Measurements from ENCODE around the gene PABPN1L.
"Not testable (repeated sequence)": the region's sequence is repeated elsewhere in the genome, so short reads cannot be mapped to it uniquely, and the experiment has no call there.

Gene PABPN1L

DNA sequence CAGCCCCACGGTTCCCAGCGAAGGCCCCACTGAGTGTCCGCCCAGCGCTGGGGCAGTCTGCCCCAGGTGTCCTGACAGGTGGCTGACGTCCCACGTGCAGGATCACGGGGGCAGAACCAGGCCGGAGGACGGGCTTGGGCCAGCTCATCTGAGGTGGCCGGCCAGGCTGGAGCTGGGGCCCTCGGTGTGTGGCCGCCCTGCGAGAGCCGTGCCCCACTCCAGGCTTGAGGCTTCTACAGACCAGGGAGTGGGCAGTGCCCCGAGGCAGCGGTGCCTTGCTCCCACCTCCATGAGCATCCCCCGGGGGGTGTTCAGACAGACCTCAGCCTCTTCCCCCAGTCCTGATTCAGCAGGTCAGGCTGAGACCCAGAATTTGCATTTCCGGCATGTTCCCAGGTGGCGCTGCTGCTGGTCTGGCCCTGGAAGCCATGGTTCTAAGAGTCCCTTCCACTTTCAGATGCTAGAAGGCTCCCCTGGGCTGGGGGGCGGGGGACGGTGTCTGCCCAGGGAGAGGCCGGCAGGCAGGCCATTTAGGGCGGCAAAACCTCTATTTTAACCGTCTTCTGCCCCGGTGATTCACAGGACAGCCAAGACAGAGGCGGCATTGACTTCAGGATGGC is 35.4 kb upstream of the PABPN1L start:
- no peak for DNase-seq (ENCODE audit: low read depth)

DNA sequence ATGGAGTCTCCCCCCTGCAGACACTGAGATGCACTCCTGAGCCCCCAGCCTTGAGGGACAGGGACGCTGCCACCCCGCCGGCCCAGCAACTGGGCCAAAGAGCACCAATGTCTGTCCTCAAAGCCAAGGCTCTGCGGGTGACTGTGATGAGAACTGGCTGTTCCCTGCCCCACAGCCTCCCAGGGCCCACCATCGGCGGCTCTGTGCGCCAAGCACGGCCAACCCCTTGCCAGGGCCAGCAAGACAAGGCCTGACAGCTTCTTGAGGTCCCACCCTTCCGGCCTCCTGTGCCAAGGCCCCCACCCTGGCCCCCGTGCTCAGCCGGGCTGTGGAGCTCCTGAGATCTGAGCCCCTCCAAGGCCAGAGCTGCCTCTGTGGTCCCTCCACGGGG is 34.2 kb upstream of the PABPN1L start:
- no peak for DNase-seq (ENCODE audit: low read depth)

DNA sequence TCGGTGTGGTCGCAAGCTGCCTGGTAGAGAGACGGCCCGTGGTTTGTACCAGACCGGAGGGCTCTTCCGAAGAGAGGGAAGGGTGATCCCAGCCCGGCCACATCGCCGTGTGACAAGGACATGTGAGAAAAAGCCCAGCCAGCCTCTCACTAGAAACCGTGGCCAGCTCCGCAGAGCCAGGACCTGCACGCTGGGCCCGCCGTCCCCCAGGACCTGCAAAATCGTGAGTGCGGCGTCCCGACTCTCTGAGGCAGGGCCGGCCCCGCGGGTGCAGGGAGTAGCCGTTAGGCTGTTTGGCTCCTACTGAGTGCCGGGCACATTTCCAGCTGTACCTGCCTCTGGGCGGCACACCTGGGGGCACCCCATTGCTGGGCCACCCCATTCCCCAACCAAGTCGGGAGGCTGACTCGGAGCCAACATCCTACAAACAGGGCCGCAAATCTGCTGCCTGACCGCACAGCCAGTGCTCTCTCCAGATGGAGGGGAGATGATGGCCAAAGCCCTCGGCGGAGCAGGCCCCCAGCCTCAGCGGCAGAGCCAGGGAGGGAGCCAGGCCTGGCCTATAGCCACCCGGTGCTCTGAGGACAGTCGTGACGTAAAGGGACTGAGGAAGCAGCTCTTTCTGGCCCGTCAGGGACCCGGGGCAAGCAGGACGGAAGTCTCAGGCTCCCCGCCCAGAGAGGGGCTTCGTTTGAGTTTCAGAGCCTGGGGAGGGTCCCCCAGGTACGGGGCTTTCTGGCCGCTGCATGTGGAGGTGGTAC is 33.6 kb upstream of the PABPN1L start:
- no peak for DNase-seq (ENCODE audit: low read depth)

DNA sequence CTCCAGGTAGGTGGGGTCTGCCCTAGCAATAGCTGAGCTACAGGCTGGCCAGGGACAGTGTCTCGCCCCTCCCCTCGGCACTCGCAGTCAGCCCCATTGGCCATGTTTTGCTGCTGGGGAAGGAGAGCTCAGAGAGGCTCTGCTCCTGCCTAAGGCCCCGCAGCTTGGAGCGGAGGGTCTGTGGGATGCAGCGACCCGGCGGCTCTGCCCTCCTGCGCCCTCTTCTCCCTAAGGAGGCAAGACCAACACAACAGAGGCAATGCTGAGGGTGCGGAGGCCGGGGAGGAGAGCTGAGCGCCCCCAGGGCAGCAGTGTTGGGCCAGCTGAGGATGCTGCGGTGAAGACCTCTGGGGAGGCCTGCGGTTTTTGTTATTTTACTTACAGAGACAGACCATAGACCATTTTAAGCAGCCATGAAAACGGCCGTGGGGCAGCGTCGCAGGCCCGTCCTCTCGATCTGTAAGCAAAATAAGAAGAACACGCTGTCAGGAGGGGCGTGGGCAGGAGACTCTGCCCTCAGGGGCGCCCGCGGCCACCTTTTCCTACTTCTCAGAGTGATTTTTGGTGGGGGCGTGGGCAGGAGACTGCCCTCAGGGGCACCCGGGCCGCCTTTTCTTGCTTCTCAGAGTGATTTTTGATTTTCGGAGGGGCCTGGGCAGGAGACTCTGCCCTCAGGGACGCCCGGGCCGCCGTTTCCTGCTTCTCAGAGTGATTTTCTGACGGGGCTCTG is 31.4 kb upstream of the PABPN1L start:
- no peak for DNase-seq (ENCODE audit: low read depth)

DNA sequence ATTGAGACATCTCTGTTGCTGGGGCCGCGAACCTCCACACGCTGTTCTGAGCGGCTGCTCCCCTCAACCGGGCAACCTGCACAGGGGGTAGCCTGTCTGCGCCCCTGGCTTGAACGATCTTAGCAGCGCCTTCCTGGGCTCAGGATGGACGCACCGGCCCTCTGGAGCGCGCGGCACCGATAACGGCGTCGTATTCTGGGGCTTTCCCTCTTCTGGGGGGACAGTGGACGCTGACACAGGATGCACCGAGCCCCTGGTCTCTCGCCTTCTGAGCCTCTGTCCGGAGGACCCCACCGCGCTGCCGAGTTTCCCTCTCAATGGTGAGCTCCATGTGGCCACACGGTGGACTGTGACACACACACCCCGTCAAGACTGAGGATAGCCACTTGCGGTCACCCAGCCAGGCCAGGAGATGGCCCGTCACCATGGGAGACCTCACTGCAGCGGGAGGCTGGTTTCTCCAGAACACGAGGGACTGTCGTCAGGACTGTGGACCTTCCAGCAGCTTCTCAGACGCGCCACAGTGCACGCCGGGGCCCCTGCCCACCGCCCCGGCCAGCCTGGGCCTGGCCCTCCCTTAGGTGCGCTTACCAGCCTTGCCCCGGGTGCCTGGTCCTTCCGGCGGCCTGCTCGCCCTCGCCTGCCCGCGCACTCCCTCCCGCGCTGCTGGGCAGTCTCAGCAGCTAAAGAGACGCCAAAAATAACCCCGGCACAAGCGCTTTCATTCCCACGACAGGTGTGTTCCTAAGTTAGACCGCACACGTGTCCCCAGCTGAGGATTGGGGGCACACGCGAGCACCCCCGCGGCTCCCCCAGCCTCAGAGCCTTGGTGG is 30.0 kb upstream of the PABPN1L start:
- no peak for DNase-seq (ENCODE audit: low read depth)

DNA sequence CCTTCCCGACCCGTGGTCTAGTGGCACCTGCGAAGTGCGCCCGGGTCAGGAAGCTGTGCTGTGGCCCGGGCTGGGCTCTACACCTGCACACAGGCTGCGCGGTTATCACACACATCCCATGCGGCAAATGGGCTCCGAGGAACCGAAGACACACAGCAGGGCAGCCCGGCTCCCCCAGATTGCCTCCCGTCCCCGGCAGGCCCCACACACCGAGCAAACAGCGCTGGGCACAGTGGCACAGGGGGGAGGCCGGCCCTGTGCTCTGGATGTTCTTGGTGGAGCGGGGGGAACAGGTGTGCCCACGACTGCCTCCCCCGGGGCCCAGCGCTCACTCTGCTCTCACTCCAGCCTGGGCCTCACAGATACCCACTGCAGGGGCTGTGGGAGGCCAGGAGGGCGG is 28.9 kb upstream of the PABPN1L start:
- no peak for DNase-seq (ENCODE audit: low read depth)

DNA sequence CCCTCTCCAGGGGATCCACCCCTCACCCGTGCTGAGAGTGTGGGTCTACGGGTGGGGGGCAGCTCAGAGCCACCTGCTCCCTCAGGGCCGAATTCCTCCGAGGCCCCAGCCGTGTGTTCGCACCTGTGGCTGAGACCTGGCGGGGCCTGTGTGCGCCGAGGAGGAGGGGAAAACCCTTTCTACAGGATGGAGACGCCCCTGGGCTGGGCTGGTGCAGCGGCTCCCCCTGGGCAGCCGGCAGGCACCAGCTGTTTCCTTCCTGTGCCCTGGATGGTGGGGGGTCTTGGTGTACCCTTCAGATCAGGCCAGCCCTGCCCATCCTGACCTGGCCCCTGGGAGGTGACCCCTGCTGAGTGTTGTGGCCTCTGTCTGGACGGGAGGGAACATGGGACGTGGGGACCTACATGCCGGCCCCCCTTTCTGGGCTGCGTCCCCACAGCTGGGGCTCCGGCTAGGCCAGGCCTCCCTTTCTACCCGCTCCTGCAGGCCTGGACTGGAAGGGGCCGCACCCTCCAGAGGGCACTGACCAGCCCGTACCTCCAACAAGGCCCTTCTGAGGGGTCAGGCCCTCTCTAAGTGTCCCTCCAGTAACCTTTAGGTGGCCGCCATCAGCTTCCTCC is 28.3 kb upstream of the PABPN1L start:
- DNase-seq (ENCODE audit: low read depth) = no peak

DNA sequence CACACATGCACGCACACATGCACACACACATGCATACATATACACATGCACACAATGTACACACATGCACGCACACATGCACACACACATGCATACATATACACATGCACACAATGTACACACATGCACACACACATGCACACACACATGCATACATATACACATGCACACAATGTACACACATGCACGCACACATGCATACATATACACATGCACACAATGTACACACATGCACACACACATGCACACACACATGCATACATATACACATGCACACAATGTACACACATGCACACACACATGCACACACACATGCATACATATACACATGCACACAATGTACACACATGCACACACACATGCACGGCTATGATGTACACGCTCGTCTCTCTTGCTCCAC is 27.8 kb upstream of the PABPN1L start:
- DNase-seq (ENCODE audit: low read depth) = not testable (repeated sequence)

DNA sequence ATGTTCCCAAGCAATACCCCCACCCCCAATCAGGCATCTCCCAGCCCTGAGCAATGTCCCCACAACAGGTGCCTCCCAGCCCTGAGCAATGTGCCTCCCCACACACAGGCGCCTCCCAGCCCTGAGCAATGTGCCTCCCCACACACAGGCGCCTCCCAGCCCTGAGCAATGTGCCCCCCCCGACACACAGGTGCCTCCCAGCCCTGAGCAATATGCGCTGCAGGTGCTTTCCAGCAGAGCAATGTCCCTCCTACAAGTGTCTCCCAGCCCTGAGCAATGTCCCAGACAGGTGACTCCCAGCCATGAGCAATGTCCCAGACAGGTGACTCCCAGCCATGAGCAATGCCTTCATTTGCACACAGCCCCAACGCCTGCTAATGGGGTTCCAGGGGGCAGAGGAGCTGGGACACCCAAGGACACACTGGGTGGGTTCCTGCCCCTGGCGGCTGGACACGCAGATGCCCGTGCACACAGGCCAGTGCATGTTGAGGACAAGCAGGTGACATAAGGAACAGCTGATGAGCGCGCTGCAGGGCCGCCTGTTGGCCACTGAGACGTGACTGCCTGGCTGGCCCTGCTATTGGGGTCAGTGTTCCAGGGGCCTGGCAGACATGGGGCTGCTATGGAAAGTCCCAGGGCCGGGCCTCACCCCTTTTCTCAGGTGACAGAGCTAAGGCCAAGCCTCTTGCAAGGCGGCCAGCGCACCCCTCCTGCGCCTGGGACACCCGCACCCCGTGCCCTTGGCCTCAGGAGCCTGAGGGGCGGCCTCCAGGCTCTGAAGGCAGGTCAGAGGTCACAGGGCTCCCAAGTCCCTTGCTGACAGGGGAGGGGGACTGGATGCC is 26.9 kb upstream of the PABPN1L start:
- no peak for DNase-seq (ENCODE audit: low read depth)

DNA sequence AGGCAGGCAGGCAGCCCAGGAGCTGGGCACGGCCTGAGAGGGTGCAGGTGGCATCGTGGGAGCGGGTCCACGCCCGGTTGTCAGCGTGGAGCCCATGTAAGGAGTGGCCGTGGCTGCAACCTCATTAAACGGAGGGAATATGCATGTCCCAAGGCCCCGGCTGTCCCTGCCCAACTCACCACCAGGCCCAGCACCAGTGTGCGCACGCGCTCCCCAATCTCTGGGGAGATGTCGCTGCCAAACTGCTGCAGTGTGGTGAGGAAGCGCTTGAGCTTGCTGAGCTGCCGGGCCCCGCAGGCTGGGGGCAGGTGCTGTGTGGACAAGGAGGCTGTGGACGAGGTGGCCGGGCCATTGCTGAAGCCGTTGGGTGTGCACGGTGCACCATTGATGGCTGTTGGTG is 25.6 kb upstream of the PABPN1L start:
- DNase-seq (ENCODE audit: low read depth) = no peak

DNA sequence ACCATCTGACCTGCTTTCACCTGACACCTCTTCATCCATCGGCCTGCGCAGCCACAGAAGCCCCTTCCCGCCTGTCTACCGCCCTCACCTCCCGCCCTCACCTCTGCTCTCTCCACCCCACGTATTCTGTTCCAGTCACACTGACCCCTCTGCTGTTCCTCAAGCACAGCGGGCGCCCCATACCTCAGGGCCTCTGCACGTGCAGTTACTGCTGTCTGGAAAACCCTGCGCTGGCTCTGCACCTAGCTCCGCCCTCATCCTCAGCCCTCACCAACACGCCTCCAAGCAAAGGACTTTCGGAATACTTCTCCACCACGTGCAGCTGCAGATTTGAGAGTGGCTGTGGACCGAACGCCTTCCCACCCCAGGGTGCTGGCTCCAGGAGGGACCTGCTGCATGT is 24.6 kb upstream of the PABPN1L start:
- DNase-seq (ENCODE audit: low read depth) = no peak

DNA sequence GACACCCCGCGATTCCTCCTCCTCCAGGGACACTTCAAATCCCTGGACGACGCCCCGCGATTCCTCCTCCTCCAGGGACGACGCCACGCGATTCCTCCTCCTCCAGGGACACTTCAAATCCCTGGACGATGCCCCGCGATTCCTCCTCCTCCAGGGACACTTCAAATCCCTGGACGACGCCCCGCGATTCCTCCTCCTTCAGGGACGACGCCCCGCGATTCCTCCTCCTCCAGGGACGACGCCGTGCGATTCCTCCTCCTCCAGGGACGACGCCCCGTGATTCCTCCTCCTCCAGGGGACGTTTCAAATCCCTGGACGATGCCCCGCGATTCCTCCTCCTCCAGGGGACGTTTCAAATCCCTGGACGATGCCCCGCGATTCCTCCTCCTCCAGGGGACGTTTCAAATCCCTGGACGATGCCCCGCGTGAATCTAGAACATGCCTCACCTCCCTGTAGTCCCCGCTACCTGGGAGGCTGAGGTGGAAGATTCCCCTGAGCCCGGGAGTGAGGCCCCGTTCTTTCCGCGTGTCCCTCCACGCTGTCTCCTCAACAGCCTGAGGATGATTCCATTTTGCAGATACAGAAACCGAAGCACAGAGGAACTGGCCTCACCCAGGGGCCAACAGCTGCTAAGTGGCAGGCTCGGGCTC is 23.4 kb upstream of the PABPN1L start:
- DNase-seq (ENCODE audit: low read depth) = not testable (repeated sequence)

DNA sequence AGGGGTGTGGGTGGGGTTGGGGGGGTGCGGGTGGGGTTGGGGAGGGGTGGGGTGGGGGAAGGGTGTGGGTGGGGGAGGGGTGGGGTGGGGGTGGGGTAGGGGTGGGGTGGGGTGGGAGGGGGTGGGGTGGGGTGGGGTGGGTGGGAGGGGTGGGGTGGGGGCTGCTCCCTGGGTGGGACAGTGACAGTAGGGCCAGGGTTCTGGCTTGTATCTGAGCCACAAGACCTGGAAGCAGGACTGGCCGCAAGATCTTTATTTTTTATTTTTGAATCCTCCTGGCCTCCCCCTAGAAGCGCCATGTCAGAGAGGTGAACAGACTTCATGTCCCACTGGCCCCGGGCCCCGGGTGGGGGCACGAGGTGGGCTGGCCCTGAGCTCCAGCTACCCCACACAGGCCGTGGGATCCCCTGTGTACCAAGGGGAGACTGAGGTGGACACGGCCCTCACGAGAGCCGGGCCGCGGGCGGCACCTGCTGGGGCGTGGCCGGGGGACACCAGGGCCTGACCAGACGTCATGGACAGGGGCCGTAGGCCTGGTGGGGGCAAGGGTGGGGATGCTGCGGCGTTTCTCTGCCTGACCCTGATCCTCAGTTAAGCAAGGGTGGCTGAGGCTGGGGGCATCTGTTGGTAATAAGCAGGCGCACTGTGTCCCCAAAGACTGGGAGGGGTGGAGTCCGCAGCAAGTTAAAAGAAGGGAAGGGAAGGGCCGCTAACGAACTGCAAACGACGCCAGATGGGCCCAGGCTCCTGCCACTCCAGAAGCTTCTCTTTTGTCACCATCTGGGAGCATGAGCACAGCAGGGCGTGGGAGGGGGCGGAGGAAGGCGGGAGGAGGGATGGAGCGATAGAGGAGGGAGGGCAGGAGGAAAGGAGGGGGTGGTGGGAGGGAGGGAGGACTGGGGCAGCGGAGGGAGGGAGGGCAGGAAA is 22.3 kb upstream of the PABPN1L start:
- no peak for DNase-seq (ENCODE audit: low read depth)

DNA sequence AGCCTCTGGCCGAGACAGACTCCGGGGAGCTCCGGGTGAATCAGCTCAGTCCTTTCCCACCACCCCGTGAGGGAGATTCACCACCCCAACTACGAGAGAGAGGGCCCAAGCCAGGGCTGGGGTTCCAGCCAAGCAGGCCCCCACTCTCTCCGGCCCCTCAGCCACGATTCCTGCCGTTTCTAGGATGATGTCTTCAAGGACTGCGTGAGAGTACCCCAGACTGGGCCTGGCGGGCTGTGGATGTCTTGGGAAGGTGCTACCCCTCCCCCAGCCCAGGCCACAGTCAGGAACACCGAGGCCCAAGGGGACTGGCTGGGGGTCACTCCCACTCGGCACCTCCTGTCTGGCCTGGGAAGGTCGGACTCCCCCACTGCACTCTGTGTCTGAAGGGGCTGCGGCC is 21.6 kb upstream of the PABPN1L start:
- DNase-seq (ENCODE audit: low read depth) = no peak

DNA sequence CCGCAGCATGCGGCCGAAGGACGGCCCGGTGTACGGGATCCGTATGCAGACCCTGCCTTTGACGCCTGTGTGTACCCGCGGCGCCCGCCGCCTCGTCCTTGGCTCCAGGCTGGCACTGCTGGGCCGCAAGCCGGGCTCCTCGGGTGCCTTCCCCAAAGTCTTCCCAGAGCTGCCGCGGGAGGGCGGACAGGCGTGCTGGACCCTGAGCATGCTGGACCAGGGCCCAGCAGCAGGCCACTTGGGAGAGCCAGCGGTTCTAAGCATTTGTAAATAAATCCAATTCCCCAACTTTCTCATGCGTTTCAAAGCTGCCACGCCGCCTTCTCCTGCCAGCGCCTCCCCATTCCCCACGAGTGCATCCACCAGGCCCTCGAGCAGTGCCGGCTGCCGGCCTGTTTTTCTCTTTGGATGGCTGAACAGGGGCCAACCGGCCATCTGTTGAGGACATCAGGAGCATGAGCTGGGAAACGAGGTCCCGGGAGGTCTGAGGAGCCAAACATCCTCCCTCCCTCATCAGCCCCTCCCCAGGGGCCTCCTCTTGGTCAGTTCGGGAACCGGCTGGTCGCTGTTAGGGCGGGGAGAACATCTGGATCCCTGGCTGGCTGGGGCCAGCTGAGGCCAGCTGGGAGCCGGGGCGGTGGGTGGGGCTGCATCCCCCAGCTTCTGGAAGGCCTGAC is 20.5 kb upstream of the PABPN1L start:
- DNase-seq (ENCODE audit: low read depth) = no peak

DNA sequence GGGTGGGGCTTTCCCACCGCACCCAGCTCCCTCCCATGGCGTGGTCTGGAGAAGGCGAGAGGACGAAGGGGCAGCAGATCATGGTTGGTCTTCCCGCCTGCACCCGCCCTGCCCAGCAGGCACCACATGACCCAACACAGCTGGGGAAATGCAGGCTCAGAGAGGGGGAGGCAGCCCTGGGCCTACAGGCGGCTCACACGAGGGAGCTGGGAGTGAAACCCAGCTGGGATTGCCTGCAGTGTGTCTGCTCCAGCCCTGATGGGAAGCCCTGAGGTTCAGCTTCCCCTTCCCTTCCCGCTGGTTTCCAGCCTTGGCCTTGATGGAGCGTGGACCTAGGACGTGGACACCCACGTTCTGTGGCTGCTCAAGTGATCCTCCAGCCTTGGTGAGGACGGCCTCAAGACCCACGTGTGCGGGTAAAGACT is 20.0 kb upstream of the PABPN1L start:
- no peak for DNase-seq (ENCODE audit: low read depth)

DNA sequence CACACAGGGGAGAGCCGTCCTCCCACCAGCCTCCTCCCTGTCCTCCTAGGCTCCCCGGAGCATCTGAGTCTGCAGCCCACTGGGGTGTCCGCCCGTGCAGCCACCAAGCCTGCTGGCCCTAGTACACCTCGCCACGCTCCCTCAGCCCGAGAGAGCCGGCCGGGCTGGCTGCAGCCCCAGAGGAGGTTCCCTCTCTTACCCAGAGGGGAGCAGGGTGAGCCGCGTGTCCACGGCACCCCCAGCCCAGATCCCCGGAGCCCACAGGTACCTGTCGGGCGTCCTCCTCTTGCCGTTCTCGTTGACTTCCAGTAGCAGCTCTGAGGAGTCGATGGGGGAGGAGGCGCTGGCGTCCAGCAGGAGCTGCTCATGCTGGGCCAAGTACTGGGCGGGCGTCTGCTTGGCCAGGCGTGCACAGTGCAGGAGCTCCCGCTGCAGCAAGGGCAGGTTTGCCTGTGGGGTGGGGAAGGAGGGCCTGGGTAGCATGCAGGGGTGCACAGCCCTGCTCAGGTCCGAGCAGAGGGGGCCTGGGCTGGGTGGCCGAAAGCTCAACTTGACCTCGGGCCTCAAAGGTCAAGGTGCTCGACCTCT is 19.3 kb upstream of the PABPN1L start:
- DNase-seq (ENCODE audit: low read depth) = no peak

DNA sequence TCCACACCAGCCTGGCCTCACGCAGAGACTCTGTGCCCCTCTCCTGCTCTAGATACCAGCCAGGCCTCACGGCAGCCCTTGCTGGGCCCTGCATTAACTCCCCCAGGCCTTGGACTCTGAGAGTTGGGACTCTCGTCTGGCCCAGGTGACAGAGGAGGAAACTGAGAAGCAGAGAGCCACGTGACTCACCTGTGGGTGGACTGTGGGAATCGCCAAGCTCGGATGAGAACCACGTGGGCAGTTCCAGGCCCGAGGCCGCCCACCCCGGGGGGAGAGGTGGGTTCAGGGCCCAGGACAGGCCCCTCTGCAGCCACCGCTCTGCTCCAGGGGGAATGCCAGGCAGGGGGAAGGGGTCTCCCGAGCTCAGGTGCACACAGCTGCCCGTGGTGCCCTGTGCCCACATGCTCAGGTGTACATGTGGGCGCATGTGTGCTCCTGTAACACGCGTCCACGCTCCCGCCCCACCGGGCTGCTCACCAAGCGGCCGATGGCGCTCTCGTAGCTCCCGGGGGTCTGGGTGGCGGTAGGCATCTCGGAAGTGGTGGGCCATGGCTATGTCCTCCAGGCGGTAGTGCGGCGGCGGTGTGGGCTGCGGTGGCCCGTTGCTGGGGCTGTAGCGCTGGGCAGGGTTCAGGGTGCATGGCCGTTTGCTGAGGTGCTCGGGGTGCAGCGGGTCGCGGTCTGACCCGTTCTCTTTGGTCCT is 18.3 kb upstream of the PABPN1L start:
- DNase-seq (ENCODE audit: low read depth) = no peak

Data from activated T-helper 9 cell treated with anti-CD3 and anti-CD28 coated beads, Interleukin-2, amount 50 U/mL, for 16 hours (primary cell).